Effector memory CD4-positive, alpha-beta T cell (primary cell): Measurements from ENCODE around the gene TMEM168.
A peak's percentile ranks its signal among the peaks of the same experiment; 100 is the strongest.
"Not testable (repeated sequence)": the region's sequence is repeated elsewhere in the genome, so short reads cannot be mapped to it uniquely, and the experiment has no call there.

ENCODE experiments used
- DNase-seq, 3 donors: peaks; one replicate each; pipeline ENCODE4 v3.0.0-alpha.2; 2020
- H3K27ac ChIP-seq: 2 replicates; pipeline ENCODE4 v1.7.0; 2013; ENCODE audit warnings: mild to moderate bottlenecking, low read length, moderate library complexity; ENCODE audit not compliant: insufficient read depth, poor library complexity, severe bottlenecking
- H3K27me3 ChIP-seq: replicated peaks from 2 replicates; pipeline ENCODE4 v1.7.0; 2013; ENCODE audit warnings: mild to moderate bottlenecking, low read length; ENCODE audit not compliant: insufficient read depth, control insufficient read depth, poor library complexity, severe bottlenecking
- H3K36me3 ChIP-seq: 2 replicates; pipeline ENCODE4 v1.7.0; 2013; ENCODE audit warnings: mild to moderate bottlenecking, low read length, moderate library complexity; ENCODE audit not compliant: control insufficient read depth, insufficient read depth
- H3K4me1 ChIP-seq: 2 replicates; pipeline ENCODE4 v1.7.0; 2013; ENCODE audit warnings: low read length, mild to moderate bottlenecking; ENCODE audit not compliant: control insufficient read depth, insufficient read depth, poor library complexity, severe bottlenecking
- H3K4me3 ChIP-seq: 2 replicates; pipeline ENCODE4 v1.7.0; 2013; ENCODE audit warnings: low read length, low read depth, mild to moderate bottlenecking; ENCODE audit not compliant: insufficient read depth, poor library complexity, severe bottlenecking
- H3K9me3 ChIP-seq: 2 replicates; pipeline ENCODE4 v1.7.0; 2013; ENCODE audit warnings: mild to moderate bottlenecking, low read length, moderate library complexity; ENCODE audit not compliant: control insufficient read depth
- total RNA-seq, 3 donors: gene quantifications; one replicate each; lab custom pipeline; 2026; lab: John Stamatoyannopoulos, UW

TMEM168 gene, protein sequence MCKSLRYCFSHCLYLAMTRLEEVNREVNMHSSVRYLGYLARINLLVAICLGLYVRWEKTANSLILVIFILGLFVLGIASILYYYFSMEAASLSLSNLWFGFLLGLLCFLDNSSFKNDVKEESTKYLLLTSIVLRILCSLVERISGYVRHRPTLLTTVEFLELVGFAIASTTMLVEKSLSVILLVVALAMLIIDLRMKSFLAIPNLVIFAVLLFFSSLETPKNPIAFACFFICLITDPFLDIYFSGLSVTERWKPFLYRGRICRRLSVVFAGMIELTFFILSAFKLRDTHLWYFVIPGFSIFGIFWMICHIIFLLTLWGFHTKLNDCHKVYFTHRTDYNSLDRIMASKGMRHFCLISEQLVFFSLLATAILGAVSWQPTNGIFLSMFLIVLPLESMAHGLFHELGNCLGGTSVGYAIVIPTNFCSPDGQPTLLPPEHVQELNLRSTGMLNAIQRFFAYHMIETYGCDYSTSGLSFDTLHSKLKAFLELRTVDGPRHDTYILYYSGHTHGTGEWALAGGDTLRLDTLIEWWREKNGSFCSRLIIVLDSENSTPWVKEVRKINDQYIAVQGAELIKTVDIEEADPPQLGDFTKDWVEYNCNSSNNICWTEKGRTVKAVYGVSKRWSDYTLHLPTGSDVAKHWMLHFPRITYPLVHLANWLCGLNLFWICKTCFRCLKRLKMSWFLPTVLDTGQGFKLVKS
- total RNA-seq = 19.5 to 21.4 (median 20.7) reads per million in 3 donors

DNA sequence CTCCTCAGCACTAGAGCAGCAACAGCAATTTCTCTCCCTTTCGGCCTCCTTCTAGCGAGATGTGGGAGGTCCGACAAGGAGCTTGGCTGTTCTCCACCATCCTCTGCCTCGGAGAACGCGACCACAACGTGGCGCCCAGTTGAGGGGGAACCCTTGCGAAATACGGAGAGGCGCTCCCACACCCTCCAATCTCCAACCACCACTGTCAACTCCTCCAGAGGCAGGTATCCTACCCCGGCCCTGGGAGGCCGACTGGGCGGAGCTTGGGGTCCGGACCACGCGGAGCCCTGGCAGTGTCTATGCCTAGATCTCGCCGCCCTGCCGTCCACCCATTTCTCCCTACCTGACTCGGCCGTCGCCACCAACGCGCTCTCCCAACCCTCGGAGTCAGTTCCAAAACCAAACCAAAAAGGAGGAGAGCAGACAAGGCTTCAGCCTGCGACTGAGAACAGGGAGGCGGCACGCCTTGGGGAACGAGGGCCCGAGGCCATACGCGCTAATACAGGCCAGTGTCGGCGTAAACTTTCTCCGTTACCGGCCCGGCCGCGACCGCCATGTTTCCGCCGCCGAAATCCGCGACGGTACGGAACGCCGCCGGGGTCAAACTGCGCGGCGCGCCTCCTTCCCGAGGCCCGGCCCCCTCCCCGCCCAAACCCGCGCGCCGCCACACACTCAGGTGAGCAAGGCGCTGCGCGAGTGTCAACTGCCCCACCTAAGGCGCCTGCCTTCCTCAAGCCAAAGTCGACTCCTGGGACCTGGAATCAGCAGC lies at the start of gene TMEM168:
TMEM168 (minus strand) TSS at position 577 of the 769 bp plus-strand sequence. CDS start 5,568 bp downstream, outside the sequence.
- no peaks in the 10 kb centered on the region for H3K36me3 ChIP-seq
- peak; percentile 72 to 79 (median 77) for DNase-seq
- peak within 1 kb of the TSS; percentile 96 for H3K4me3 ChIP-seq
- H3K4me1 ChIP-seq = peaks cover 9% of the 10 kb centered on the region
- H3K9me3 ChIP-seq = no peaks in the 10 kb centered on the region
- H3K27ac ChIP-seq = peak within 1 kb of the TSS; percentile 75
- H3K27me3 ChIP-seq = no peaks in the 10 kb centered on the region

- not testable (repeated sequence) for H3K9me3 ChIP-seq, DNase-seq, H3K4me1 ChIP-seq, H3K4me3 ChIP-seq, H3K27me3 ChIP-seq, H3K27ac ChIP-seq, H3K36me3 ChIP-seq
Measured at GRCh38 chr7:112835928-112836327, 45.7 kb upstream of the TMEM168 start.

DNA sequence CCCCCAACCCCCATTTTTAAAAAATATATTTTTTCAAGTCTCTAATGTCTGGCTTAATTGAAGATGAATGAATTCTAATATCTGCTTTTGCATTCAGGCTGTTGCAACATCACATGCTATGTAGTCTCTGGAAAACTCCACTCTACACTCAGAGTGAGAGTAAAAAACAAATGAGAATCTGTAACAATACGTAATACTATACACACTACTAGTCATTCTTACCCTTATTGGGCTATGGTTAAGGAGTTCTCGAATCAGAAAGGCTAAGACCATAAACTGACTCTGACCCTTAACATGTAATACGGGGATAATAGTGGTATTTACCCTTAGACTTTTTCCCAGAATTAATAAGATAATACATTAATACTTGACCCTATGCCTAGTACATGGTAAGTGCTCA lies 42.9 kb upstream of the TMEM168 start:
- no peak overlapping the region for H3K27ac ChIP-seq
- peaks cover 26% of the 10 kb centered on the region for H3K36me3 ChIP-seq
- no peaks in the 10 kb centered on the region for H3K27me3 ChIP-seq
- H3K9me3 ChIP-seq = peaks cover 4% of the 10 kb centered on the region
- no peak overlapping the region for H3K4me3 ChIP-seq
- H3K4me1 ChIP-seq = no peaks in the 10 kb centered on the region
- no peak for DNase-seq

DNA sequence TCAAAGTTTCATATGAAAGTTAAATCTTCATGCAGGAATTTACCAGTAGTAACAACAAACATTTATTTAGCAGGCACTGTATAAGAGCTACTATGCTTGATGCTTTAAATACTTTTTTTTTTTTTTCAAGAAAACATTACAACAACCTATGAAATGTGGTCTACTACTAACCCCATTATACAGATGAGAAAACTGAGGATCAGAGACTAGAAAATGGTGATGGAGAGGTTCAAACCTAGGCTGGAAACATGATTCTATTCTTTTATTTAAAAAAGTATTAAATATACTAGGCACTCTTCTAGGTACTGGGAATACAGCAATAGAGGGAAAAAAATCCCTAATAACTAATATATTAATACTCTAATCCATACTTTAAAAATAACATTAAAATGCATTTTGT lies 40.6 kb upstream of the TMEM168 start:
- Histone ChIP-seq H3K36me3 (peaks cover 26% of the 10 kb centered on the region), H3K4me1 (no peaks in the 10 kb centered on the region), H3K27me3 (no peaks in the 10 kb centered on the region), H3K9me3 (peaks cover 4% of the 10 kb centered on the region), H3K4me3 (no peak overlapping the region), H3K27ac (no peak overlapping the region)
- no peak for DNase-seq

DNA sequence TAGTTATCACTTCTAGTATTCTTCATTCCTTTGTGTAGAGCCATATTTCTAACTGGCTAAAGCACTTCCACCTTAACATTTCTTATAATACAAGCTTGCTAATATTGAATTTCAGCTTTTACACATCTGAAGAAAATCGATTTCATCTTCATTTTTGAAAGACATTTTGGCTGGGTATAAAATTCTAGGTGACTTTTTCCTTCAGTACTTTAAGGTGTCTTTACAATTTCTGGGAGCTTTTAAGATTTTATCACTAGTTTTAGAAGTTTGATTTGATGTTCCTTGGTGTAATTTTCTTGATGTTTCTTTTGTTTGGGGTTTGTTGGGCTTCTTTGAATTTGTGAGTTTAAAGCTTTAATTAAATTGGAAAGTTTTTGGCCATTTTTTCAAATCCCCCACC lies 38.5 kb upstream of the TMEM168 start:
- DNase-seq = no peak
- Histone ChIP-seq H3K4me3 (no peak overlapping the region), H3K36me3 (peaks cover 26% of the 10 kb centered on the region), H3K27ac (no peak overlapping the region), H3K4me1 (no peaks in the 10 kb centered on the region), H3K27me3 (no peaks in the 10 kb centered on the region), H3K9me3 (peaks cover 4% of the 10 kb centered on the region)

GRCh38 chr7:112821345-112821744 lies 31.2 kb upstream of the TMEM168 start:
- H3K4me1 ChIP-seq = no peaks in the 10 kb centered on the region
- peaks cover 6% of the 10 kb centered on the region for H3K36me3 ChIP-seq
- H3K4me3 ChIP-seq = no peak overlapping the region
- no peak overlapping the region for H3K27ac ChIP-seq
- no peaks in the 10 kb centered on the region for H3K9me3 ChIP-seq
- DNase-seq = no peak
- H3K27me3 ChIP-seq = no peaks in the 10 kb centered on the region

- H3K27me3 ChIP-seq = no peaks in the 10 kb centered on the region
Measured at GRCh38 chr7:112819536-112819935, 29.3 kb upstream of the TMEM168 start.

DNA sequence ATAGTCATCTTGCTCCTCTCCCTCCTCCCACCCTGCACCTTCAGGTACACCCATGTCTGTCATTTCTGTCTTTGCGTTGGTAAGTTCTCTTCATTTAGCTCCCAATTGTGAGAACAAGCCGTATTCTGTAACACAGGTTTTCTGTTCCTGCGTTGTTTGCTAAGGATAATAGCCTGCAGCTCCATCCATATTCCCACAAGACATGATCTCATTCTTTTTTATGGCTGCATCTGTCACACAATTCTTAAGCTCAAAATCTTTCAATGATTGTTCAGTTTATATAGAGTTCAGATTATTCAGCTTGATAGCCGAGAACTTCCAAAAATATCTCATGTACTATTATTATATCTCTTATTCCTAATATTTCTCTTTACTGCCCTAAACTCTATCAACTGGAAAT lies 16.0 kb upstream of the TMEM168 start:
- H3K9me3 ChIP-seq = no peaks in the 10 kb centered on the region
- no peaks in the 10 kb centered on the region for H3K27me3 ChIP-seq
- no peaks in the 10 kb centered on the region for H3K36me3 ChIP-seq
- no peaks in the 10 kb centered on the region for H3K4me1 ChIP-seq
- no peak overlapping the region for H3K4me3 ChIP-seq
- DNase-seq = no peak
- H3K27ac ChIP-seq = no peak overlapping the region

More at GRCh38 chr7:112819536-112819935, 29.3 kb upstream of the TMEM168 start:
- Histone ChIP-seq H3K4me3 (no peak overlapping the region), H3K27ac (no peak overlapping the region), H3K4me1 (no peaks in the 10 kb centered on the region), H3K36me3 (peaks cover 6% of the 10 kb centered on the region), H3K9me3 (no peaks in the 10 kb centered on the region)
- no peak for DNase-seq

GRCh38 chr7:112802406-112802805 lies 12.2 kb upstream of the TMEM168 start:
- H3K9me3 ChIP-seq = no peaks in the 10 kb centered on the region
- no peaks in the 10 kb centered on the region for H3K27me3 ChIP-seq
- no peak overlapping the region for H3K4me3 ChIP-seq
- H3K4me1 ChIP-seq = no peaks in the 10 kb centered on the region
- no peak overlapping the region for H3K27ac ChIP-seq
- no peak for DNase-seq
- no peaks in the 10 kb centered on the region for H3K36me3 ChIP-seq
